Esophagus squamous epithelium (tissue), 5 donors: ENCODE results near the gene KIAA2012. TPM values are rescaled to one million over a fixed set of nuclear protein-coding genes. Genes with fewer than 3 reads are reported as not detected.
A peak's percentile ranks its signal among the peaks of the same experiment; 100 is the strongest.

Experiments used
- DNase-seq: peaks from one replicate; lab custom pipeline; 2025; lab: John Stamatoyannopoulos, UW
- H3K27ac ChIP-seq, 4 donors: fragments of 200-600 bp; sonication (generic); one replicate each; pipeline ENCODE4 v1.5.1; 2016 to 2019; ENCODE audit warnings: mild to moderate bottlenecking in 1 of 4
- H3K27me3 ChIP-seq, 4 donors: fragments of 200-600 bp; sonication (generic); 1 replicate in 3 of 4; 2 replicates in 1 of 4; pipeline versions ENCODE4 v1.5.1 to v1.6.0; 2017 to 2021; ENCODE audit warnings: antibody characterized with exemption in 1 of 4
- H3K36me3 ChIP-seq, 3 donors: fragments of 200-600 bp; sonication (generic); one replicate each; pipeline ENCODE4 v1.5.1; 2016 to 2019
- H3K4me1 ChIP-seq, 3 donors: fragments of 200-600 bp; sonication (generic); one replicate each; pipeline ENCODE4 v1.5.1; 2017 to 2019
- H3K4me3 ChIP-seq, 4 donors: fragments of 200-600 bp; sonication (generic); 1 replicate in 3 of 4; 2 replicates in 1 of 4; pipeline ENCODE4 v1.5.1; 2016 to 2019; ENCODE audit warnings: mild to moderate bottlenecking in 2 of 4, moderate library complexity in 1 of 4
- H3K9me3 ChIP-seq, 3 donors: fragments of 200-600 bp; sonication (generic); one replicate each; pipeline ENCODE4 v1.5.1; 2016 to 2019
- CTCF ChIP-seq, 6 experiments: fragments of 450-650 bp in 4 of 6; fragments of 200-600 bp in 2 of 6; sonication (generic) in 2 of 6; IDR thresholded peaks; one replicate each; pipeline ENCODE4 v1.5.1; 2016 to 2019; ENCODE audit warnings: antibody characterized with exemption in 6 of 6, mild to moderate bottlenecking in 4 of 6, moderate library complexity in 4 of 6
- POLR2A ChIP-seq, 4 donors: fragments of 450-650 bp; IDR thresholded peaks; one replicate each; pipeline ENCODE4 v1.6.1; 2017; ENCODE audit warnings: antibody characterized with exemption in 4 of 4, mild to moderate bottlenecking in 4 of 4, moderate library complexity in 3 of 4
- WGBS, 2 donors: methylation state at CpG; one replicate each; pipeline ENCODE4 v1.1.5; 2018; 5-methylcytosine and 5-hydroxymethylcytosine counted together
- intact Hi-C: fragments of 100-400 bp; cut with DNase I; formaldehyde crosslinking; loops from one replicate; pipeline ENCODE4 v1.15.0; 2022
- total RNA-seq, 4 donors: library from RNA; depleted of rRNA; stranded (reverse); fragments of >200 nt; gene quantifications; one replicate each; pipeline ENCODE4 v1.1.0, GENCODE V29; 2016
- donor health status: DM: yes; HTN: yes; CAD: no.

KIAA2012 gene
- total RNA-seq, 4 donors from 2014 or later, result not detected

- WGBS, 2 donors, result 18 to 38% methylated on average over 2 of the region's 2 CpGs
Observed at GRCh38 chr2:202056611-202057010, 16.4 kb upstream of the KIAA2012 start.

GRCh38 chr2:202060218-202060617, 12.8 kb upstream of the KIAA2012 start:
- no peak for DNase-seq
- H3K36me3 ChIP-seq, result no peaks in the 10 kb centered on the region
- H3K27me3 ChIP-seq, result peaks cover 0 to 6% (median 0%) of the 10 kb centered on the region in 4 donors
- no peak overlapping the region for H3K4me3 ChIP-seq
- WGBS, 2 donors, result 79 to 84% methylated on average over 3 of the region's 3 CpGs
- H3K27ac ChIP-seq, result no peak overlapping the region
- H3K9me3 ChIP-seq, result no peaks in the 10 kb centered on the region
- peaks cover 0 to 15% (median 0%) of the 10 kb centered on the region in 3 donors for H3K4me1 ChIP-seq
- no peak for TF ChIP-seq POLR2A (IDR thresholded peaks at IDR 0.05)
- TF ChIP-seq CTCF (IDR thresholded peaks at IDR 0.05), result peak in 2 of 6 experiments; percentile 16 to 20
- intact Hi-C loops, result no loop called here

More at GRCh38 chr2:202056611-202057010, 16.4 kb upstream of the KIAA2012 start:
- Histone ChIP-seq H3K27ac (no peak overlapping the region), H3K27me3 (peaks cover 0 to 16% (median 0%) of the 10 kb centered on the region in 4 donors), H3K9me3 (no peaks in the 10 kb centered on the region), H3K36me3 (no peaks in the 10 kb centered on the region), H3K4me3 (no peak overlapping the region), H3K4me1 (no peaks in the 10 kb centered on the region)
- TF ChIP-seq CTCF (IDR thresholded peaks at IDR 0.05), result peak in 5 of 6 experiments; percentile 7 to 33 (median 17)
- no peak for TF ChIP-seq POLR2A (IDR thresholded peaks at IDR 0.05)
- no peak for DNase-seq
- intact Hi-C loops, result no loop called here

- DNase-seq, result no peak
- TF ChIP-seq POLR2A (IDR thresholded peaks at IDR 0.05), result no peak
- TF ChIP-seq CTCF (IDR thresholded peaks at IDR 0.05), result no peak
- 83 to 87% methylated on average over 2 of the region's 2 CpGs for WGBS, 2 donors
- H3K4me1 ChIP-seq, result peaks cover 0 to 15% (median 0%) of the 10 kb centered on the region in 3 donors
- H3K27ac ChIP-seq, result no peak overlapping the region
- no peaks in the 10 kb centered on the region for H3K27me3 ChIP-seq
- H3K4me3 ChIP-seq, result no peak overlapping the region
- no peaks in the 10 kb centered on the region for H3K36me3 ChIP-seq
- intact Hi-C loops, result no loop called here
- no peaks in the 10 kb centered on the region for H3K9me3 ChIP-seq
Observed at GRCh38 chr2:202061695-202062094, 11.4 kb upstream of the KIAA2012 start.

- WGBS, 2 donors, result 0 to 22% methylated on average over 2 to 3 of the region's 3 CpGs
- no peaks in the 10 kb centered on the region for H3K27me3 ChIP-seq
- TF ChIP-seq POLR2A (IDR thresholded peaks at IDR 0.05) (no peak), CTCF (IDR thresholded peaks at IDR 0.05) (no peak)
- H3K36me3 ChIP-seq, result no peaks in the 10 kb centered on the region
- intact Hi-C loops, result no loop called here
- peaks cover 0 to 15% (median 0%) of the 10 kb centered on the region in 3 donors for H3K4me1 ChIP-seq
- no peaks in the 10 kb centered on the region for H3K9me3 ChIP-seq
- peak overlapping the region in 1 of 4 donors; percentile 39 for H3K27ac ChIP-seq
- H3K4me3 ChIP-seq, result no peak overlapping the region
- no peak for DNase-seq
Observed at GRCh38 chr2:202064171-202064880, 8.7 kb upstream of the KIAA2012 start.

GRCh38 chr2:202064881-202065230, 8.2 kb upstream of the KIAA2012 start:
- TF ChIP-seq CTCF (IDR thresholded peaks at IDR 0.05) (no peak), POLR2A (IDR thresholded peaks at IDR 0.05) (no peak)
- 89 to 94% methylated on average over 3 of the region's 3 CpGs for WGBS, 2 donors
- Histone ChIP-seq H3K36me3 (no peaks in the 10 kb centered on the region), H3K27me3 (no peaks in the 10 kb centered on the region), H3K4me1 (peaks cover 0 to 15% (median 0%) of the 10 kb centered on the region in 3 donors), H3K4me3 (no peak overlapping the region), H3K9me3 (no peaks in the 10 kb centered on the region), H3K27ac (peak overlapping the region in 1 of 4 donors; percentile 39)
- intact Hi-C loops, result no loop called here
- no peak for DNase-seq
